Fibroblast of the conjunctiva (primary cell): ENCODE data around the gene TEX44.
A peak's percentile ranks its signal among the peaks of the same experiment; 100 is the strongest.

Experiments
- DNase-seq: peaks from one replicate; pipeline ENCODE4 v3.0.0-alpha.2; 2010; ENCODE audit warnings: low read depth

TEX44 gene

GRCh38 chr2:231605607-231606091, 13.0 kb downstream of the TEX44 start:
- DNase-seq = no peak

GRCh38 chr2:231606941-231607340, 14.3 kb downstream of the TEX44 start:
- DNase-seq = no peak

DNA sequence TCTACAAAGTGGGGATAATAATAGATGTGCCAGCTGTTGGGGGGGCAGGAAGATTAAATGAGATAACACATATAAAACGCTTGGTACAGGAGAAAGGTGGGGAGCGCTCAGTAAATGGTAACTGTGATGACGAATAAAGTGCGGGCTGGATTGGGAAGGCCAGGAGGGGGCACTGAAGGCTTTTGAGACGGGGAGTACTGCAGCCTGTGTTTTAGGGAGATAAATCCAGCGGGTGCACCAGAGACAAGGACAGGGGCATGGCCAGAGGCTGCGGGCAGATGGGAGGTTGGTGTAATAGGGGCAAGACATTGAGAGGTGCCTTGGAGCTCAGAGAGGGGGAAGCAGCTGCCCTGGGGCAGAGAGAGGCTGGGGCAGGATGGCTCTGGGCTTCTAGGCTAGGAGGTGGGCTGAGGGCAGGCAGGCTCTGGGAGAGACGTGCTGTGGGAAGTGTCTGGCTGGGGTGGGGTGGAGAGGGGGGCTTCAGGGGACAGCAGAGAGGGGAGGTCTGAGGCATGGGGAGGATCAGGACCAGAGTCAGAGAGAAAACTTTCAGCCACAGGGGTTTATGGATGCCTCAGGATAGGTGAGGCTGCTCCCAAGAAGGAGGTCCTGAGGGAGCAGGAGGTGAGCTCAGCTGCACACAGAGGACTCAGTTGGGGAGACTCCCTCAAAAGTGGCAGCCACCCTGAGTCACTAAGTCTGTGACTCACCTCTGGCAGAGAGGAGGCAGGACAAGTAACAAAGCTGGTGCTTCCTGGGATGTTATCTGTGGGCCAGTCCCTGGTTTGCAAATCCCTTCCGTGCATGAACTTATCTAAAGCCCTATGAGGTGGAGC, 18.8 kb downstream of the TEX44 start:
- DNase-seq = no peak

GRCh38 chr2:231612109-231612455, 19.4 kb downstream of the TEX44 start:
- peak; percentile 71 for DNase-seq

DNA sequence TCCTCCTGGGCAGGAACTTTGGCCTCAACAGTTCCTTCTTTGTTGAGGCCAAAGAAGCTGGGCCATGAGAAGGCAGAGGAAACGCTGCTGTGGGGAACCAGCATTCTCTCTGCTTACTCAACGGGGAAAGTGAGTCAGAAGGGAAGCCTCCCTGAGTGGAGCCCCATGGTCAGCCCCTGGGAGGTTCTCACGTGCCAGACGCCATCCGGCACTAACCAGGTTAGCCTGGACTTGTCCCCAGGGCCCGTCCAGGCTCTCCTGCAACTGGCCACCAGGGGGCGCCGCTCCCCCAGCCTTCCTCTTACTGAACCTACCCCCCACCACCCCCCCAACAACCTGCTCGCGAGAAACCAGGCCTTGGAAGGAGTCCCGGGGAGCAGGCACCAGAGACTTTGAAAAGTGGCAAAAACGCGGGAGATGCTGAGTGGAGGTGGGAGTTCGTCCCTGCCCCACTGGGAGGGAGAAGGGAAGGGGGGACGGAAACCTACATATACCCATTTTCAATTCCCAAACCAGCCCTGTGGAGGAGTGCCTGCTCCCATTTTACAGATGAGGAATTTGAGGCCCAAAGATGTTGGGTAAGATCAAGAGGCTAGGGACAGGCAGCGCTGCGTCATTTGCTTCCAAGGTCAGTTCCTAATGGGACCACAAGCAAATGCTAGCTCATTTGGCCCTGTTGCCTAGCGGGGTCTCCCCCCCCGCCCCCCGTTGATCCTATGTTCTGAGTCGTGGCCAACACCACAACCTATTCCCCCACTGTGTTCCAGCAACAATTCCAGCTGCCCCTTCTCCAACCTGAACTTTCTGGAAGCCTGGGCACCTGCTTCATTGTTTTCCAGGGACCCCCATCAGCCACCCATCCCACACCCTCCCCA, 20.0 kb downstream of the TEX44 start:
- peak; percentile 87 for DNase-seq

GRCh38 chr2:231613331-231613662, 20.6 kb downstream of the TEX44 start:
- no peak for DNase-seq

DNA sequence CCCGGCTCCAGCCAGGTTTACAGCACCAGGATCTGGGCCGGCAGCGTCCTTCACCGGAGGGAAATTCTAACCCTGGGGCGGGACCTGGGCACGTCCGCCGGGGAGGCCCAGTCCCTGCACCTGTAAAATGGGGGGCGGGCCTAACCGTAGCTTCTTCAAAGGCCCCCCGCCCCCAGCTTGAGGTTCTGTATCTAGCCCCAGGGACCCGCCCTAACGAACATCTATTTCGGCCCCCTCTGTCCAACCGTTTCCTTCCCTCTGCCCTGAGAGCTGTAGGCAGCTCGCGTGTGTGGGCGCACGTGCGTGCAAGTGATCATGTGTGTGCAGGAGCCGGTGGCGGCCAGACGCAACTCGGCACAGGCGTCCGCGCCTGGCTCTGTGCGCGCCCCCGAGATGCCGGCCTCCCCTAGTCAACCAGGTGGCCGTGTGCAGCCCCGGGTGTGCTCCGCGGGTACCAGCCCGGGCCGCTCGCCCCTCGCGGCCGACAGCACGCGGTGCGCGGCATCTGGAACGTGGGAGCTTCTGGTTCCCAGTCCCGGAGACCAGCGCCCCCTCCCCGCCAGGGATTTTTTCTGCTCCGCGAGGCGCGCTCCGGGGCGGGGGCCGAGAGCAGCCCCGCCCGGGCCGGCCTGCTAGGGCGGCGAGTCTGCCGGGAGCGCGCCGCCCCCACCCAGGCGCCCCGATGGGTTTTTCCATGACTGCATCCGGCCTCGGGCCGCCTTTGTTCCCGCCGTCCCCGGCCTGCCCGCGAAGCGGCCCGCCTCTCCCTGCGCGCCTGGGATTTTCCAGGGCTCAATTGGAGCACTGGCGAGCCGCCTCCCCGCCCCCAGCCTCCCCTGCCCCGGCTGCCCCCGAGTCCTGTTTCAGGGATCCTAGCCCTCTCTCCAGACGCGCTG, 21.2 kb downstream of the TEX44 start:
- no peak for DNase-seq

GRCh38 chr2:231614559-231615057, 21.9 kb downstream of the TEX44 start:
- DNase-seq = no peak

DNA sequence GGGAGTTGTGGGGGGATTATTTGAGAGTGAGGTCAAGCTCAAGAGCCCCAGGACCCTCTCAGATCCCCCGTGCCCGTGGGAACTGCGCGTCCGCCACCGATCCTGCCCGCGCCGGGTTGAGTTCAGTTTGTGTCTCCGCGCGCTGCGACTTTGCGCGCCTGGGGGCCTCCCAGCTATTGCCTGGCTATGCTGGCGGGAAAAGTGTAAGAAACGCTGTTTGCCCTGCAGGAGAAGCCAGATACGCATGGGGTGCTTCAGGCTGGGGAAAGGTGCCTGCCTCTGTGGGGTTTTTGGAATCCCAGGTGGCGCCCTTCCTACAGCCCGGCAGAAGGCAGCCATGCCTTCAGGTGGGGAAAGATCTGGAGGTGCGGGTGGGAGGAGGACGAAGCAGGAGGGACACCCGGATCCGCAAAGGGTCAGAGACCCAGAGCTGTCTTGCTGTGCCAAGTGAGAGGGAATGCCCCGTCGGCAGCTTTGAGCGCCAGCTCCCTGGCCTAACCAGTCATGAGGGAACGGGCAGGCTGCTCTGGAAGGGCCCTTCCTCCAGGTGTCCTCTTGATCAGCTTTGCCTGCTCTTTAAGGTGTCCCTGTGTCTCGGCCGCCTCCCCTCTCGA, 22.5 kb downstream of the TEX44 start:
- DNase-seq = no peak

DNA sequence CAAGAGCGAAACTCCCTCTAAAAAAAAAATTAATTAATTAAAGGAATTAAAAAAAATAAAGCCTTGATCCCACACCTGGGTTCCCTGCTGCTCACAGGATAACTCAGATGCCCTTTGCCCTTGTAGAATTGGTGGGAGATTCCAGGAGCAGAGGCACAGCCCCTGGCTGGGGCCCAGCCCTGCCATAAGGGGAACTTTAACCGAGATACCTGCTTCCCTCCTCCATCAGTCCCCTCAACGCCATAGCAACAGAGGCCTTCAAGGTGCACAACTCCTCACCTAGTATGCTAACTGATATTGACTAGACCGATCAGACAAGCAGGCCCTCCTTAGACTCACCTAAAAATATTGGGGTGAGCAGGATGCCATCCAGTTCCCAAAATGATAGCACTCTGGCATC, 23.6 kb downstream of the TEX44 start:
- DNase-seq = no peak

- DNase-seq = no peak
These were observed 24.6 kb downstream of the TEX44 start for GRCh38 chr2:231617059-231617926.

DNA sequence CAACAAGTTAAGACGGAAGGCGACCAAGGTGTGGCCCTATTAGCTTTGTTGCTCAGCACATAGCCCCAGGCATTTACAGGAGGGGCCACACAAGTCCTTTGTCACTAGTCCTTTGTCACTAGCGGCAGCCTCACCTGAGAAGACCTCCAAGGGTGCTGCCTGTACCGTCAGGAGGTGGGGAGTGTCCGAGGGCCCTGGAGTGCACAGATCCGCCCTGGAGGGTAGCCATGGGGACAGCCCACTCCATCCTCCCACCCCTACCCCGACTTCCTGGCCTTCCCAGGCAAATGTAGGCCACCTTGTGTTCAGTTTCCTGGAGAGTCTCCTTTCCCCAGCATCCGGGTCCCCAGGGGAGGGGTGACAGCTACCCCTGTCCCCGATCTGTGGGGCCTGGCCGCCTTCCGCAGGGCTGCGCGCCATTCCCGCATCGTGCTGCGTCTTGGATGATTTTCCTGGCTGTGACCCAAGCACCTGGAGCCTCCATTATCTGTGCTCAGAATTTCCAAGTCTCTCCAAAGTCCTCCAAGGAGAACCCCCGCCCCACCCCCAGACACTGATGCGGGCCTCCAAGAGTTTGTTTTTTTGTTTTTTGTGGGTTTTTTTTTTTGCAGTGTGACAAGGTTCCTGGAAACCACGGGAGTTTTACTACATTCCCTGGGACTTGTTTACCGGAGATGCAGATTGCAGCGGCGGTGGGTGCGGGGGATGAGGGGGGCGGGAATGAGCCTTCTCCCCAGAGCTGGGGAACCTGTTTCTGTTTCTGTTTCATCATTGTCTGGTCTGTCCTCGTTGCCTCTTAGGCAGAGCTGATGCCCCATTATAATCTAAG, 28.6 kb downstream of the TEX44 start:
- DNase-seq = no peak

GRCh38 chr2:231622963-231623362, 30.3 kb downstream of the TEX44 start:
- DNase-seq = no peak

DNA sequence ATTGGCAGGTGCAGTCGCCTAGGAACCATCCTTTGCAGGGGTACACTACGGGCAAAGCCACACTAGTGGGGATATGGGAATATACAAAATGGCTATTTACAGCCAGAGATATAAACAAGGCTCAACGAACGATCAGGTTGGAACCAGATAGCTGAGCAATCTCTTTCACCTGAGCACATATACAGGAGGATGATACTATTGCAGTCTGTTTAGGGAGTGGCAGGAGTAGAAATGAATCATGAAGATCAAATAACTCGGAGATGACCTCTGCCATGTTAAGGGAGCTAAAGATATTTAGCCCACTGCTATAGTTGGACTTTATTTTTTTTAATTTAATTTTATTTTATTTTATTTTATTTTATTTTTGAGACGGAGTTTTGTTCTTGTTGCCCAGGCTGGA, 33.8 kb downstream of the TEX44 start:
- DNase-seq = no peak

DNA sequence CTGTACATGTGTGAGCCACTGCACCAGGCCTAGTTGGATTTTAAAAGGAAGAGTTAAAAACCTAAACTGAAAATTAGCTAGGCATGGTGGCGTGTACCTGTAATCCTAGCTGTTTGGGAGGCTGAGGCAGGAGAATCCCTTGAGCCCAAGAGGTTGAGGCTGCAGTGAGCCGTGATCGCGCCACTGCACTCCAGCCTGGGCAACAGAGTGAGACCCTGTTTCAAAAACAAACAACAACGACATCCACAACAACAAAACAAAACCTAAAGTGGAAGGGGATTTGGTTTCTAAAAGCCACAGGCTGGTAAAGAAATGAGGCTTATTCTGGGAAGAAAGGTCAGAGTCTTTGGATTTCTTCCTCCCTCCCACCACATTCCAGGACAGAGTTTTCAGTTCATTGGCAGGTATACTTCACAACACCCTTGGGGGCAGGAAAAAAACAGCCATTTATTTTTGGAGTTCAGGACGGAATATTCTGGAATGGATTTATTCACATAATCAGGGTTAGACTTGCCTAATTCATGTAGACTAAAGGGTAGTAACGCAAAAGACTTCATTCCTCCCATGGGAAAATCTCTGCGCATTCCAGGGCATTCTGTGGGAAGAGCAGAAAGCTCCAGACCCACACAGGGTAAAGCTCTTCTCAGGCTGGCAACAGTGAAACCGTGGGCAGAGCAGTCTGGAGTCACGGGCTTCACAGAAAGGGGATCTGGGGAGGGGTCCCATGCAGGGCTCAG, 34.9 kb downstream of the TEX44 start:
- DNase-seq = no peak

DNA sequence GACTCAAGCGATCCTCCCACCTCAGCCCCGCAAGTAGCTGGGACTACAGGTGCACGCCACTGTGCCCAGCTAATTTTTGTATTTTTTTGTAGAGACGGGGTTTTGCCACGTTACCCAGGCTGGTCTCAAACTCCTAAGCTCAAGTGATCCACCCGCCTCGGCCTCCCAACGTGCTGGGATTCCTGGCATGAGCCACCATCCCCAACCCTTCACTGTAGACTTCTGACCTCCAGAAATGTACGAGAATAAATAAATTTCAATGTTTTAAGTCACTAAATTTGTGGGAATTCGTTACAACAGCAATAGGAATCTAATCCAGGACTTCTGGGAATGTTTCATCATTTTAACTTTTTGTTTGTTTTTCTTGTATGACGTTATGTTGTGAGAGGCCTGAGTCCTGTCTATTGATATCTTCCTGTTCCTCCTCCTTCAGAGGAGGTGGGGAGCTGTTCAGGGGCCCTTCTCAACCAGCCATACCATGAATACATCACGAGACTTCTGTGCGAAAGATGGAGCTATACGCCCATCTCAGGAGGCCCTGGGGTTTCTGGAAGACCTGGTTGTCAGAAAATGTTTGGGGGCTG, 40.0 kb downstream of the TEX44 start:
- DNase-seq = peak; percentile 71

DNA sequence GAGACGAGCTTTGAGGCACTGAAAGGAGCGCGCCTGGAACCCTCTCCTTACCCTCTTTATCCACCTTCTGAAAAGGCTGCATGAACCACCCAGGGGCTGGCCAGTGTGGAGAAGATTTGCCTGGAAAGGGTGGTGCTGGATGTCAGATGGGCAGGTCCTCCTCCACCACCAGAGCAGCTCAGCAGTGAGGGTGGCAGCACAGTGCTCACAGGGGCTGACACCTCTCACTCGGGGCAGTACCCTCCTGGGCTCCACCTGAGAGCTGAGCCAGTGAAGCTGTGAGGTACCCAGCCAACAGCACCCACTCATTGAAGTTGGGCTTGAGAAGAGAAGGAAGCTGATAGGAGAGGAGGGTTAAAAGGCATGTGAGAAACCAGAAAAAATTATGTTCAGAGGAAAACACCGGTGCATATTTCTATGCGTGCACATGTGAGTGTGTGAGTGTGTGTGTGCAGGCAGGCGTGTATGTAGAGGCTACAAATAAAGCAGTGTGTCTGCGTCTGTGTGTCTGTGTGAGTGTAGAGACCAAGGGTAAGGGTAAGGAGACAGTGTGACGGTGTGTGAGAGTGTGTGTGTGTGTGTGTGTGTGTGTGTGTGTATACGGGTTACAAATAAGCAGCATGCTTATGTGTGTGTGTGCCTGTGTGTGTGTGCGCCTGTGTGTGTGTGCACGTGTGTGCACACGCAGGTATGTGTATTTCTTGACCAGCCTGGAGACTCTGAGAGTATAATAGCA, 40.7 kb downstream of the TEX44 start:
- no peak for DNase-seq

DNA sequence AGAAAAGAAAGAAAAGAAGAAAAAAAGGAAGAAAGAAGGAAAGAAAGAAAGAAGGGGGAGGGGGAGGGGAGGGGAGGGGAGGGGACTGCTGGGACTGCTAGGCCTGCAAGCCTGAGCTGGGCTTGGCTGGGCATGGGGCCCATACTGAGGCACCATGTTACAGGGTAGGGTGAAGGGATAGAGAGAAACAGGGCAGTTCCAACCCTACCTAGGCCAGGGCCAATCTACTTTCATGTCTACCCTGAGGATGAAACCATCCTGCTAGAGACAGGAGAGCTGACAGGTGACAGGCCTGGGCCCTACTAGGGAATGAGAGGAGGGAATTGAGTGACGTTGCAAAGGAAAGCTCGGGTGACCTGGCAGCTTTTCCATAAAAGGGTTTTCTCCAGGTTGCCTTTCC, 41.7 kb downstream of the TEX44 start:
- no peak for DNase-seq
